SH-SY5Y (cell line): Measurements from ENCODE around the gene CCDC39.

ENCODE experiments used
- GATA2 ChIP-seq: IDR thresholded peaks from 2 replicates; pipeline ENCODE4 v1.6.1; 2011; ENCODE audit warnings: mild to moderate bottlenecking, low read depth, low read length
- GATA3 ChIP-seq: IDR thresholded peaks from 2 replicates; pipeline ENCODE4 v1.6.1; 2011; ENCODE audit warnings: low read depth, mild to moderate bottlenecking, low read length, moderate library complexity

Gene CCDC39

DNA sequence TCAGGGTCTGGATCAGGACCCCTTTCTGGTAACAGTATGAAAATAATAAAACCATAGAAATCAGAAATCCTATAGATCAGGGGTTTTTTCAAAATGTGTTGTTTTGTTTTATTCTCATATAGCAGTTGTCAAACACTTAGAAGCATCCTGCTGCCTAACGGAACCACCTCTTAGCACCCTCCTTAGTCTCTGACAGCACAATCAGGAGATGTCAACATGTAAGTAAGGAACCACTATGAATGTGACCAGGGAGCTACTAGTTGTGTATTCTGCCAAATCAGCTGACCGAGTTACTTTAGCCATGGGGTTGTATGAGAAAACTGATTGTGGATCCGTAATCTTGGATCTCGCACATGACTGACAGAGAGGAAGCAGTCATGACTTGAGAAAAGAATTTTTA is 22.2 kb downstream of the CCDC39 start:
- TF ChIP-seq GATA3 (no peak), GATA2 (no peak)

DNA sequence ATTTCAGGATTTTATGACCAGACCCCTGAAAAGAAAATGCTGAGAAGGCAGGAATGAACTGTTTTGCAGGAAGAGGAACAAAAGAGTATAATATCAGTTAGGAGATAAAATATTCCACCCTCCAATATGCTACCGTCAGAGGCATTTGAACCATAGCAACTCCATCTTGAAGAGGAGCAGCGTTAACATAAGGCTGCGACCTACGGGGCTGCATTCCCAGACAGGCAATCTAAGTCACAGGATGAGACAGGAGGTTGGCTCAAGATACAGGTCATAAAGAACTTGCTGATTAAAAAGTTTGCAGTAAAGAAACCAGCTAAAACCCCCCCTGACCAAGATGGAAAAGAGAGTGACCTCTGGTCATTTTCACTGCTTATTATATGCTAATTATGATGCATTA is 22.9 kb downstream of the CCDC39 start:
- TF ChIP-seq GATA2 = no peak
- no peak for TF ChIP-seq GATA3

GRCh38 chr3:180646187-180646790 is 33.0 kb downstream of the CCDC39 start:
- TF ChIP-seq GATA3 (no peak), GATA2 (no peak)

- TF ChIP-seq GATA3 = no peak
- no peak for TF ChIP-seq GATA2
These were observed 38.3 kb downstream of the CCDC39 start for GRCh38 chr3:180640987-180641386.

- TF ChIP-seq GATA3 (no peak), GATA2 (no peak)
These were observed 45.6 kb downstream of the CCDC39 start for GRCh38 chr3:180633722-180634121.

GRCh38 chr3:180631317-180631716 is 48.0 kb downstream of the CCDC39 start:
- no peak for TF ChIP-seq GATA3
- no peak for TF ChIP-seq GATA2

GRCh38 chr3:180630371-180630770 is 48.9 kb downstream of the CCDC39 start:
- no peak for TF ChIP-seq GATA2

DNA sequence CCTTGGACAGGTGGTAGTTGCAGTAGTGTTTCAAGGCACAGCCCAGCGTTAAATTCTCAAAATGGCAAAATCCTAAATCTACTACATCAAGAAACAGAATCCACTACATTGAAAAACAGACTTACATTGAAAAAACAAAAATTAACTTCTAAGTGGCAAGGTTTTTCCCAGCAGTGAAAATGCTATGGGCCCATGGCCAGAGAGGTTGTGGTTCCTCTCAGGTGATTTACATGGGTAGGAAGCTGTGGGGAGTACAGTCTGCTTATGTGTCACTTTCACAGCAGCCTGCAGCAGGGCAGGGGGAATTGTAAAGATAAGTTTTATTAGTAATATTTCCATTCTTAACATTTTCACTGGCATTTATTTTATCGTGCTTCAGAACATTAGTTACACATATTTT is 52.4 kb downstream of the CCDC39 start:
- no peak for TF ChIP-seq GATA3
- TF ChIP-seq GATA2 = no peak

- TF ChIP-seq GATA2 = no peak
- no peak for TF ChIP-seq GATA3
These were observed 54.6 kb downstream of the CCDC39 start for GRCh38 chr3:180624714-180625113.

- TF ChIP-seq GATA2 (no peak), GATA3 (no peak)
These were observed 59.6 kb downstream of the CCDC39 start for GRCh38 chr3:180619723-180620122.

DNA sequence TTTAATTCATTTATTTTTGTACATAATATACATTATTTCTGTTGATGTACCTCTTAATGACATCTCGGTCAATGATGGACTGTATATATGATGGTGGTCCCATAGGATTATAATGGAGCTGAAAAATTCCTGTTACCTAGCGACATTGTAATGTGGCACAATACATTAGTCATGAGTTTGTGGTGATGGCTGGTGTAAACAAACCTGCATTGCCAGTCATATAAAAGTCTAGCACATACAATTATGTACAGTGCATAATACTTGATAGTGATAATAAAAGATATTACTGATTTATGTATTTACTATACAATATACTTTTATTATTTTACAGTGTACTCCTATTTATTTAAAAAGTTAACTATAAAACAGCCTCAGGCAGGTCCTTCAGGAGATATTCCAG is 62.2 kb downstream of the CCDC39 start:
- TF ChIP-seq GATA2 (no peak), GATA3 (no peak)

- TF ChIP-seq GATA2 = no peak
- no peak for TF ChIP-seq GATA3
These were observed 63.3 kb downstream of the CCDC39 start for GRCh38 chr3:180615954-180616353.

DNA sequence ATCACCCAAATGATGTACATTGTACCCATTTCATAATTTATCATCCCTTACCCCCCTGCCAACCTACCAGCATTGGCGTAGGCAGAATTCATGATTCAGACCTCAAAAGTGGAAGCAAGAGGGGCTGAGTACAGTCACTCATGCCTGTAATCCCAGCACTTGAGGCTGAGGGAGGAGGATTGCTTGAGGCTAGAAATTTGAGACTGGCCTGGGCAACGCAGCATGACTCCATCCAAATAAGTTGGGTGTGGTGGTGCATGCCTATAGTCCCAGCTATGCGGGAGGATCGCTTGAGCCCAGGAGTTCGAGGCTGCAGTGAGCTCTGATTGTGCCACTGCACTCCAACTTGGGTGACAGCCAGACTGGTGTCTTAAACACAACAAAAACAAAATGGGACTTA is 66.9 kb downstream of the CCDC39 start:
- TF ChIP-seq GATA2 (no peak), GATA3 (no peak)

GRCh38 chr3:180611006-180611405 is 68.3 kb downstream of the CCDC39 start:
- TF ChIP-seq GATA3 = no peak
- TF ChIP-seq GATA2 = no peak

- TF ChIP-seq GATA2 (no peak), GATA3 (no peak)
These were observed 77.3 kb downstream of the CCDC39 start, which contains the start of gene TTC14 for GRCh38 chr3:180601688-180602666. TTC14 (plus strand) TSS chr3:180602163; CDS start chr3:180602262, 99 bp downstream.

- TF ChIP-seq GATA3 (no peak), GATA2 (no peak)
These were observed 78.8 kb downstream of the CCDC39 start for GRCh38 chr3:180600473-180600872.
